GM12892 (cell line): ENCODE data around the gene ICE2.

Experiments used
- POLR2A ChIP-seq: IDR thresholded peaks from 2 replicates; pipeline ENCODE4 v1.6.1; 2011; ENCODE audit warnings: low read depth, low read length, control low read depth
- POLR2AphosphoS5 ChIP-seq: IDR thresholded peaks from 2 replicates; pipeline ENCODE4 v1.6.1; 2011; ENCODE audit warnings: low read depth, low read length, control low read depth
- TAF1 ChIP-seq: IDR thresholded peaks from 2 replicates; pipeline ENCODE4 v1.6.1; 2011; ENCODE audit warnings: low read depth, mild to moderate bottlenecking, control low read depth, low read length, borderline replicate concordance

DNA sequence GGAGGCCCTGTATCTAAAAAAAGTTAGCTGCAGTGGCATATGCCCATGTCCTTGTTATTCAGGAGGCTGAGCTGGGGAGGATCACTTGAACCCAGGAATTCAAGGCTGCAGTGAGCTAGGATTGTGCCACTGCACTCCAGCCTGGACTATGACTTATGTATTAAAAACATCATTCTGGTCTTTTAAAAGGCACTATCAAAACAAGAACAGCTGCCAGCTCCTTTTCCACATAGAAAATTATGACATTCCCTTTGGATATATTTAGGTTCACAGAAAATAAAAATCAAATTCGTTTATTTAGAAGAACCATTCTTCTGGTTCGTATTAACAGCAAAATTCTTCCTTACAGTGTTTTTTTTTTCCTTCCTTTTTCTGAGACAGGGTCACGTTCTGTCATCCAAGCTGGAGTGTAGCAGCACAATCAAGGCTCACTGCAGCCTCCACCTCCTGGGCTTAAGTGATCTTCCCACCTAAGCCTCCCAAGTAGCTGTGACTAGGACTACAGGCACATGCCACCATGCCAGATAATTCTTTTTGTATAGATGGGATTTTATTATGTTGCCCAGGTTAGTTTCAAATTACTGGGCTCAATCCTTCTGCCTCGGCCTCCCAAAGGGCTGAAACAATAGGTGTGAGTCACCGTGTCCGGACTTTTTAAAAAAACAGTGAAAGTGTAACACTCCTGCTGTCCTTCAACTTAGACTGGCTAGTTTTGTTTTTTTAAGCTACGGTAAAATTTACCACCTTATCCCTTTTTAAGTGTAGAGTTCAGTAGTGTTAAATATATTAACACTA lies 13.9 kb downstream of the ICE2 start:
- no peak for TF ChIP-seq POLR2A
- no peak for TF ChIP-seq TAF1
- TF ChIP-seq POLR2AphosphoS5: no peak
